GM12878 (cell line): ENCODE results near the gene PPP2R3B. TPM values are rescaled to one million over a fixed set of nuclear protein-coding genes. Genes with fewer than 3 reads are reported as not detected.

Experiments used
- ATAC-seq: fragments of 200-7000 bp; cut with Tn5 transposase; 3 replicates; pipeline ENCODE4 v1.9.1; 2020; ENCODE audit warnings: mild to moderate bottlenecking, moderate library complexity
- BruUV-seq: library from RNA; stranded (reverse); fragments of 400-500 nt; replicated peaks from 2 replicates; lab custom pipeline; 2021; lab: Mats Ljungman, UMichigan
- CTCF ChIA-PET: fragments of 300-600 bp; sonication (Branson Sonifier 250); formaldehyde crosslinking; extraction: SDS; loops from one replicate; lab custom pipeline; 2021; ENCODE audit warnings: inconsistent platforms; lab: Yijun Ruan, JAX
- POLR2A ChIA-PET: fragments of 350-600 bp; formaldehyde crosslinking; extraction: SDS; loops from one replicate; lab custom pipeline; 2021; ENCODE audit warnings: inconsistent platforms; lab: Charles Lee
- RAD21 ChIA-PET: fragments of 300-600 bp; sonication (Branson Sonifier 250); formaldehyde crosslinking; loops from one replicate; lab custom pipeline; 2023; ENCODE audit warnings: antibody characterized with exemption; ENCODE audit not compliant: unreplicated experiment; lab: Charles Lee
- SMC1A ChIA-PET: fragments of 300-600 bp; sonication (Branson Sonifier 250); formaldehyde crosslinking; loops from one replicate; lab custom pipeline; 2023; ENCODE audit not compliant: unreplicated experiment, uncharacterized antibody; lab: Charles Lee
- DNase-seq: peaks from one replicate; pipeline ENCODE4 v3.0.0-alpha.2; 2011; ENCODE audit warnings: low read depth, low spot score
- FAIRE-seq: peaks from 3 replicates; lab custom pipeline; 2011; peaks lifted over from hg19 to GRCh38; lab: Jason Lieb, UNC
- H2AFZ ChIP-seq: 2 replicates; pipeline ENCODE4 v1.6.0; 2011; ENCODE audit warnings: low read depth, low read length, control low read depth; ENCODE audit not compliant: control insufficient read depth
- H3K27ac ChIP-seq: 2 replicates; pipeline ENCODE4 v1.5.1; 2011; ENCODE audit warnings: control low read depth; ENCODE audit not compliant: control insufficient read depth, insufficient read depth
- H3K27me3 ChIP-seq, 2 experiments: replicated peaks in 1 of 2; 2 replicates each; pipeline versions ENCODE4 v1.6.0 to v1.6.1; 2011; ENCODE audit warnings: low read length in 1 of 2; ENCODE audit not compliant: control insufficient read depth in 2 of 2, insufficient read depth in 2 of 2
- H3K36me3 ChIP-seq, 2 experiments: 2 replicates each; pipeline ENCODE4 v1.5.1; 2011; ENCODE audit warnings: low read length in 1 of 2; ENCODE audit not compliant: control insufficient read depth in 2 of 2, insufficient read depth in 2 of 2
- H3K4me1 ChIP-seq: 2 replicates; pipeline ENCODE4 v1.6.1; 2011; ENCODE audit warnings: mild to moderate bottlenecking, low read length, moderate library complexity, mixed read lengths; ENCODE audit not compliant: control insufficient read depth, insufficient read depth
- H3K4me2 ChIP-seq: 2 replicates; pipeline ENCODE4 v1.6.0; 2011; ENCODE audit warnings: control low read depth; ENCODE audit not compliant: control insufficient read depth, insufficient read depth
- H3K4me3 ChIP-seq: fragments of 200-600 bp; sonication (generic); 2 replicates; pipeline ENCODE4 v1.5.1; 2016
- H3K79me2 ChIP-seq: 2 replicates; pipeline ENCODE4 v1.6.0; 2011; ENCODE audit warnings: low read length; ENCODE audit not compliant: control insufficient read depth, insufficient read depth
- H3K9ac ChIP-seq: 2 replicates; pipeline ENCODE4 v1.8.0; 2011; ENCODE audit warnings: low read length, control low read depth, mixed read lengths; ENCODE audit not compliant: control insufficient read depth, insufficient read depth
- H3K9me3 ChIP-seq: replicated peaks from 3 replicates; pipeline ENCODE4 v1.5.1; 2011; ENCODE audit warnings: mild to moderate bottlenecking, low read length; ENCODE audit not compliant: control insufficient read depth, insufficient read depth
- H4K20me1 ChIP-seq: 2 replicates; pipeline ENCODE4 v1.6.0; 2011; ENCODE audit not compliant: control insufficient read depth, insufficient read depth
- ASH2L ChIP-seq: fragments of 300-600, 200-600 bp; sonication (generic); IDR thresholded peaks from 2 replicates; pipeline ENCODE4 v1.6.1; 2017; ENCODE audit warnings: low read depth, mild to moderate bottlenecking, borderline replicate concordance
- CREB1 ChIP-seq: IDR thresholded peaks from 2 replicates; pipeline ENCODE4 v1.6.1; 2012; ENCODE audit warnings: low read depth, mild to moderate bottlenecking, inconsistent platforms
- CUX1 ChIP-seq: IDR thresholded peaks from 2 replicates; pipeline ENCODE4 v1.6.1; 2012; ENCODE audit warnings: improper control_type of control experiment, low read depth, low read length; ENCODE audit not compliant: insufficient replicate concordance
- GATAD2B ChIP-seq: fragments of 450-650 bp; conservative IDR thresholded peaks from 2 replicates; pipeline ENCODE4 v1.6.1; 2017; ENCODE audit warnings: low read depth, mild to moderate bottlenecking, moderate library complexity
- HDAC6 ChIP-seq: fragments of 200-600 bp; sonication (generic); IDR thresholded peaks from one replicate; pipeline ENCODE4 v1.8.0; 2017; ENCODE audit warnings: antibody characterized with exemption; ENCODE audit not compliant: unreplicated experiment
- YBX1 ChIP-seq: fragments of 450-650 bp; IDR thresholded peaks from 2 replicates; pipeline ENCODE4 v1.6.1; 2016; ENCODE audit warnings: antibody characterized with exemption
- YY1 ChIP-seq: IDR thresholded peaks from 2 replicates; pipeline ENCODE4 v1.6.1; 2011; ENCODE audit warnings: low read depth, mild to moderate bottlenecking, low read length
- WGBS: methylation state at CpG from one replicate; pipeline ENCODE4 v1.1.6; 2016; ENCODE audit warnings: low lambda C conversion rate; ENCODE audit not compliant: insufficient replicate concordance, insufficient coverage; ENCODE audit errors: missing lambda C conversion rate; 5-methylcytosine and 5-hydroxymethylcytosine counted together
- in situ Hi-C: fragments of 300-500 bp; cut with MboI; formaldehyde crosslinking; loops from 9 replicates; pipeline ENCODE4 v1.14.3; 2018; ENCODE audit warnings: mixed read lengths
- intact Hi-C: fragments of 100-400 bp; cut with micrococcal nuclease; formaldehyde crosslinking; loops from one replicate; pipeline ENCODE4 v1.14.2; 2022; ENCODE audit not compliant: unreplicated experiment
- polyA plus RNA-seq, 11 experiments: library from polyadenylated mRNA; depleted of rRNA in 4 of 11; unstranded in 6 of 11; stranded (reverse) in 5 of 11; fragments of >200 nt; fragmentation: Nextera tagmentation in 4 of 11; fragmentation: Illumina TruSeq in 1 of 11; extraction: Ambion mirVana in 4 of 11; extraction: Trizol in 1 of 11; gene quantifications; 1 replicate in 1 of 11; 2 replicates in 10 of 11; pipeline versions ENCODE4 v1.2.1 to v1.2.3, GENCODE V29; 2011 to 2016; ENCODE audit warnings: inconsistent platforms in 2 of 11, missing spikeins in 2 of 11, low read depth in 1 of 11
- total RNA-seq, 4 experiments: library from RNA; depleted of rRNA in 3 of 4; stranded (reverse); fragments of >200 nt in 3 of 4; fragmentation: Illumina TruSeq in 1 of 4; extraction: Trizol in 1 of 4; gene quantifications; 2 replicates each; pipeline versions ENCODE4 v1.2.1 to v1.2.3, GENCODE V29; 2013 to 2021
- TF ChIP-seq, protein P1 (sequence below): IDR thresholded peaks from 2 replicates; pipeline ENCODE4 v1.6.1; 2012; ENCODE audit warnings: low read depth, low read length, improper control_type of control experiment

The PPP2R3B gene
- total and polyA plus RNA-seq, 10 of the 15 experiments (the other 5 are each of a cell fraction or from before 2014, with no cell fraction given): 0.11 to 34.3 (median 9.7) TPM; not detected in 1

DNA sequence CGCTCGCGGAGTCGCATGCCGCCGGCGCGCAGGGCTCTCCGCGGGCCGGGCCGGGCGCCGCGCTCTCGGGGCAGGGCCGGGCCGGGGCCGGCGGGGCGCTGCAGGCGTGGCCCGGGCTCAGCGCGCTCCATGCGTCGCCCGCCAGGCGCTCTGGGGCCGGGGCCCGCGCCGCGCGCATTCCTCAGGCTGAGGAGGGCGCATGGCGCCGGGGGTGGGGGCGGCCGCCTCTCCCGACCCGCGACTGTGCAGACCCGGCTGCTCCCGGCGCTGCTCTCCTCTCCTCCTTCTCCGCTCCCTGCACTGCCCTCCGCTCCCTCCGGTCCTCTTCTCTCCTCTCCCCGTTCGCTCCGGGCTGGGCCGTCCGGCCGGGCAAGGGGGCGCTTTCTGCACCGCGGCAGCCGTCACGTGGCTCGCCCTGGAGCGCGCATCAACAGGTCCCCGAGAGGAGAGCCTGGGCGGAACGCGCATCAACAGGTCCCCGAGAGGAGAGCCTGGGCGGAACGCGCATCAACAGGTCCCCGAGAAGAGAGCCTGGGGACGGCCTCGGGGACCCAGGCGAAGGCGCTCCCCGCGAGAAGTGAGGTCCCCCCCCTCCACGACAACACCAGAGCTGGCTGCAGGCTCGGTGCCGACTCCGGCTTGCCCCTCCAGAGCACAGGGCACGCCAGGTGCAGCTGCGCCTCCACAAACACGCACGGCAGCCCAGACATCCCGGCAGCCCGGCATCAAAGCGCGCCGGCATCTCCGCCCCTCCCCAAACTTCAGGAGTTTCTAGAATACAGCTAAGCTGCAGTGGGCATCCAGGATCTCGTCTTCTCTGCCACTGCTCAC lies 12.9 kb downstream of the PPP2R3B start:
- Histone ChIP-seq H3K27ac (no peak overlapping the region), H3K27me3 (peaks cover 2 to 6% of the 10 kb centered on the region in 2 experiments; a peak in 2 of 4 replicates), H3K4me3 (no peak overlapping the region), H3K36me3 (no peaks in the 10 kb centered on the region), H4K20me1 (0 out of 2 replicates have a peak, but pooled peaks cover 2% of the 10 kb centered on the region), H3K4me1 (no peaks in the 10 kb centered on the region), H3K9me3 (no peaks in the 10 kb centered on the region; the same call in 2 of the 3 replicates), H3K4me2 (0 out of 2 replicates have a peak overlapping the region, but pooled peaks have one; percentile 48), H3K79me2 (no peaks in the 10 kb centered on the region), H3K9ac (no peak overlapping the region), H2AFZ (no peak overlapping the region)
- no peak for TF ChIP-seq YY1
- TF ChIP-seq YBX1: no peak
- TF ChIP-seq CREB1: no peak
- no peak for TF ChIP-seq GATAD2B
- no peak for TF ChIP-seq CUX1
- TF ChIP-seq ASH2L: no peak
- TF ChIP-seq HDAC6: peak; percentile 67
- TF ChIP-seq, protein P1, sequence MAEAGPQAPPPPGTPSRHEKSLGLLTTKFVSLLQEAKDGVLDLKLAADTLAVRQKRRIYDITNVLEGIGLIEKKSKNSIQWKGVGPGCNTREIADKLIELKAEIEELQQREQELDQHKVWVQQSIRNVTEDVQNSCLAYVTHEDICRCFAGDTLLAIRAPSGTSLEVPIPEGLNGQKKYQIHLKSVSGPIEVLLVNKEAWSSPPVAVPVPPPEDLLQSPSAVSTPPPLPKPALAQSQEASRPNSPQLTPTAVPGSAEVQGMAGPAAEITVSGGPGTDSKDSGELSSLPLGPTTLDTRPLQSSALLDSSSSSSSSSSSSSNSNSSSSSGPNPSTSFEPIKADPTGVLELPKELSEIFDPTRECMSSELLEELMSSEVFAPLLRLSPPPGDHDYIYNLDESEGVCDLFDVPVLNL: no peak
- DNase-seq (no peak), ATAC-seq (no peak), FAIRE-seq (no peak)
- intact Hi-C loops: no loop called here
- no TSS peak for BruUV-seq
- CTCF ChIA-PET: no interaction called here
- in situ Hi-C loops: no loop called here
- RAD21 ChIA-PET: no interaction called here
- POLR2A ChIA-PET: no interaction called here
- WGBS: 5% methylated on average over 46 of the region's 93 CpGs
- SMC1A ChIA-PET: no interaction called here
